HepG2 (cell line): ENCODE data around the gene ACVR2A. TPM values are rescaled to one million over a fixed set of nuclear protein-coding genes. Genes with fewer than 3 reads are reported as not detected.

Experiments used
- BORCS8-MEF2B ChIP-seq: sonication (generic); formaldehyde crosslinking; IDR thresholded peaks from 2 replicates; pipeline ENCODE4 v1.8.0; 2022; ENCODE audit warnings: mild to moderate bottlenecking, missing genetic modification reagents
- KAT7 ChIP-seq: IDR thresholded peaks from 2 replicates; pipeline ENCODE4 v1.6.1; 2018; ENCODE audit warnings: borderline replicate concordance, missing compliant biosample characterization
- KLF12 ChIP-seq: sonication (generic); formaldehyde crosslinking; IDR thresholded peaks from 2 replicates; pipeline ENCODE4 v1.4.0; 2020; ENCODE audit warnings: missing genetic modification reagents, borderline replicate concordance
- MED13 ChIP-seq: sonication (generic); formaldehyde crosslinking; IDR thresholded peaks from 2 replicates; pipeline ENCODE4 v1.5.0; 2020; ENCODE audit warnings: missing genetic modification reagents
- MLXIP ChIP-seq: sonication (generic); formaldehyde crosslinking; IDR thresholded peaks from 2 replicates; pipeline ENCODE4 v1.9.0; 2021; ENCODE audit warnings: missing genetic modification reagents, borderline replicate concordance
- MYPOP ChIP-seq: sonication (generic); formaldehyde crosslinking; IDR thresholded peaks from 2 replicates; pipeline ENCODE4 v1.8.1; 2023; ENCODE audit warnings: mild to moderate bottlenecking, moderate library complexity, missing genetic modification reagents
- MZF1 ChIP-seq: sonication (generic); formaldehyde crosslinking; IDR thresholded peaks from 2 replicates; pipeline ENCODE4 v1.8.1; 2023; ENCODE audit warnings: mild to moderate bottlenecking, missing genetic modification reagents, borderline replicate concordance
- NAIF1 ChIP-seq: sonication (generic); formaldehyde crosslinking; IDR thresholded peaks from 2 replicates; pipeline ENCODE4 v1.5.0; 2020; ENCODE audit warnings: mild to moderate bottlenecking, missing genetic modification reagents, borderline replicate concordance
- RORA ChIP-seq: sonication (generic); formaldehyde crosslinking; IDR thresholded peaks from 2 replicates; pipeline ENCODE4 v1.5.0; 2020; ENCODE audit warnings: mild to moderate bottlenecking, missing genetic modification reagents, moderate library complexity
- YEATS4 ChIP-seq: sonication (generic); formaldehyde crosslinking; IDR thresholded peaks from 2 replicates; pipeline ENCODE4 v1.4.0; 2020; ENCODE audit warnings: missing genetic modification reagents, borderline replicate concordance
- ZFP41 ChIP-seq: sonication (generic); formaldehyde crosslinking; IDR thresholded peaks from 2 replicates; pipeline ENCODE4 v1.4.0; 2020; ENCODE audit warnings: mild to moderate bottlenecking, missing genetic modification reagents, borderline replicate concordance
- ZFP62 ChIP-seq: sonication (generic); formaldehyde crosslinking; IDR thresholded peaks from 2 replicates; pipeline ENCODE4 v1.4.0; 2020; ENCODE audit warnings: missing genetic modification reagents
- ZKSCAN5 ChIP-seq: sonication (generic); formaldehyde crosslinking; IDR thresholded peaks from 2 replicates; pipeline ENCODE4 v1.5.1; 2020; ENCODE audit warnings: mild to moderate bottlenecking, missing genetic modification reagents
- ZMYM4 ChIP-seq: sonication (generic); formaldehyde crosslinking; IDR thresholded peaks from 2 replicates; pipeline ENCODE4 v1.8.1; 2023; ENCODE audit warnings: mild to moderate bottlenecking, missing genetic modification reagents
- ZNF20 ChIP-seq: sonication (generic); formaldehyde crosslinking; IDR thresholded peaks from 2 replicates; pipeline ENCODE4 v1.4.0; 2020; ENCODE audit warnings: mild to moderate bottlenecking, moderate library complexity, missing genetic modification reagents
- ZNF263 ChIP-seq: sonication (generic); formaldehyde crosslinking; IDR thresholded peaks from 2 replicates; pipeline ENCODE4 v1.4.0; 2020; ENCODE audit warnings: missing genetic modification reagents
- ZNF275 ChIP-seq: sonication (generic); formaldehyde crosslinking; IDR thresholded peaks from 2 replicates; pipeline ENCODE4 v1.8.0; 2022; ENCODE audit warnings: missing genetic modification reagents, mild to moderate bottlenecking, inconsistent platforms, borderline replicate concordance
- ZNF766 ChIP-seq: sonication (generic); formaldehyde crosslinking; IDR thresholded peaks from 2 replicates; pipeline ENCODE4 v1.5.0; 2020; ENCODE audit warnings: missing genetic modification reagents, borderline replicate concordance
- ZSCAN9 ChIP-seq: IDR thresholded peaks from 2 replicates; pipeline ENCODE4 v1.6.1; 2016; ENCODE audit warnings: borderline replicate concordance
- polyA plus RNA-seq, 8 experiments: library from polyadenylated mRNA; depleted of rRNA in 3 of 8; stranded (reverse) in 7 of 8; unstranded in 1 of 8; fragments of >200 nt; fragmentation: Illumina TruSeq in 4 of 8; extraction: Trizol in 4 of 8; gene quantifications; 2 replicates each; pipeline versions ENCODE4 v1.2.1 to v1.2.3, GENCODE V29; 2011 to 2016; ENCODE audit warnings: low read depth in 4 of 8, missing spikeins in 1 of 8, mixed read lengths in 1 of 8; ENCODE audit not compliant: insufficient read depth in 1 of 8
- total RNA-seq, 5 experiments: library from RNA; depleted of rRNA; stranded (reverse); fragments of >200 nt; fragmentation: Illumina TruSeq; extraction: Trizol; gene quantifications; 2 replicates each; pipeline ENCODE4 v1.2.3, GENCODE V29; 2016; ENCODE audit warnings: low read depth in 1 of 5
- TF ChIP-seq, protein P1 (sequence below): sonication (generic); formaldehyde crosslinking; IDR thresholded peaks from 2 replicates; pipeline ENCODE4 v1.5.0; 2020; ENCODE audit warnings: mild to moderate bottlenecking, missing genetic modification reagents

The ACVR2A gene
- total and polyA plus RNA-seq, 2 of the 13 experiments (the other 11 are each of a cell fraction or from before 2014, with no cell fraction given): 8.3 to 18.0 TPM

GRCh38 chr2:147843864-147844696 is 749 bp upstream of the ACVR2A start (continued):
- TF ChIP-seq ZNF263 (CRISPR knock-in tag) (0 out of 2 replicates have a peak, but pooled peaks have one; percentile 41), MED13 (CRISPR knock-in tag) (peak; percentile 73), ZSCAN9 (peak; percentile 13; the same call in 1 of the 2 replicates), BORCS8-MEF2B (CRISPR knock-in tag) (peak; percentile 93), NAIF1 (0 out of 2 replicates have a peak, but pooled peaks have one; percentile 48), MYPOP (CRISPR knock-in tag) (peak; percentile 70; the same call in 1 of the 2 replicates), ZNF766 (CRISPR knock-in tag) (no peak), RORA (CRISPR knock-in tag) (no peak), ZNF20 (0 out of 2 replicates have a peak, but pooled peaks have one; percentile 87), ZNF275 (CRISPR knock-in tag) (peak; percentile 83; the same call in 1 of the 2 replicates), ZKSCAN5 (CRISPR knock-in tag) (no peak), ZFP41 (CRISPR knock-in tag) (peak; percentile 92; the same call in 1 of the 2 replicates), YEATS4 (peak; percentile 79), MZF1 (CRISPR knock-in tag) (no peak), MLXIP (CRISPR knock-in tag) (no peak), KLF12 (peak; percentile 48; the same call in 1 of the 2 replicates), ZFP62 (CRISPR knock-in tag) (no peak), KAT7 (0 out of 2 replicates have a peak, but pooled peaks have one; percentile 45), ZMYM4 (CRISPR knock-in tag) (peak; percentile 23; the same call in 1 of the 2 replicates)
- TF ChIP-seq, protein P1, sequence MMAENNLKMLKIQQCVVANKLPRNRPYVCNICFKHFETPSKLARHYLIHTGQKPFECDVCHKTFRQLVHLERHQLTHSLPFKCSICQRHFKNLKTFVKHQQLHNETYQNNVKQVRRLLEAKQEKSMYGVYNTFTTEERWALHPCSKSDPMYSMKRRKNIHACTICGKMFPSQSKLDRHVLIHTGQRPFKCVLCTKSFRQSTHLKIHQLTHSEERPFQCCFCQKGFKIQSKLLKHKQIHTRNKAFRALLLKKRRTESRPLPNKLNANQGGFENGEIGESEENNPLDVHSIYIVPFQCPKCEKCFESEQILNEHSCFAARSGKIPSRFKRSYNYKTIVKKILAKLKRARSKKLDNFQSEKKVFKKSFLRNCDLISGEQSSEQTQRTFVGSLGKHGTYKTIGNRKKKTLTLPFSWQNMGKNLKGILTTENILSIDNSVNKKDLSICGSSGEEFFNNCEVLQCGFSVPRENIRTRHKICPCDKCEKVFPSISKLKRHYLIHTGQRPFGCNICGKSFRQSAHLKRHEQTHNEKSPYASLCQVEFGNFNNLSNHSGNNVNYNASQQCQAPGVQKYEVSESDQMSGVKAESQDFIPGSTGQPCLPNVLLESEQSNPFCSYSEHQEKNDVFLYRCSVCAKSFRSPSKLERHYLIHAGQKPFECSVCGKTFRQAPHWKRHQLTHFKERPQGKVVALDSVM (CRISPR knock-in tag): peak; percentile 50; the same call in 1 of the 2 replicates
